GM19467 (cell line): ENCODE data around the gene FAM13A.
"Not testable (repeated sequence)": the region's sequence is repeated elsewhere in the genome, so short reads cannot be mapped to it uniquely, and the experiment has no call there.

Source experiments
- ATAC-seq: cut with Tn5 transposase; IDR thresholded peaks from one replicate; pipeline ENCODE4 v1.9.1; 2021; ENCODE audit warnings: mild to moderate bottlenecking, moderate library complexity; ENCODE audit not compliant: unreplicated experiment

Gene FAM13A

GRCh38 chr4:88964450-88964849 lies 92.5 kb downstream of the FAM13A start:
- no peak for ATAC-seq

GRCh38 chr4:88963817-88964216 lies 93.2 kb downstream of the FAM13A start:
- ATAC-seq: no peak

- ATAC-seq: no peak
These were observed 94.6 kb downstream of the FAM13A start for GRCh38 chr4:88962396-88962795.

- ATAC-seq: no peak
These were observed 96.4 kb downstream of the FAM13A start for GRCh38 chr4:88960576-88960975.

GRCh38 chr4:88958080-88958479 lies 98.9 kb downstream of the FAM13A start:
- no peak for ATAC-seq

- ATAC-seq: no peak
These were observed 99.4 kb downstream of the FAM13A start for GRCh38 chr4:88957570-88957969.

GRCh38 chr4:88955580-88956380 lies 101.2 kb downstream of the FAM13A start:
- ATAC-seq: no peak

GRCh38 chr4:88953400-88953799 lies 103.6 kb downstream of the FAM13A start:
- ATAC-seq: peak; percentile 67

GRCh38 chr4:88952081-88952480 lies 104.9 kb downstream of the FAM13A start:
- ATAC-seq: no peak

GRCh38 chr4:88949605-88950004 lies 107.4 kb downstream of the FAM13A start:
- ATAC-seq: no peak

- ATAC-seq: no peak
These were observed 116.5 kb downstream of the FAM13A start for GRCh38 chr4:88940506-88940905.

GRCh38 chr4:88939697-88940096 lies 117.3 kb downstream of the FAM13A start:
- ATAC-seq: no peak

- no peak for ATAC-seq
These were observed 118.8 kb downstream of the FAM13A start for GRCh38 chr4:88938138-88938537.

- ATAC-seq: no peak
These were observed 119.9 kb downstream of the FAM13A start for GRCh38 chr4:88937081-88937480.

GRCh38 chr4:88933414-88934160 lies 123.4 kb downstream of the FAM13A start:
- no peak for ATAC-seq

GRCh38 chr4:88928852-88929251 lies 128.1 kb downstream of the FAM13A start:
- no peak for ATAC-seq

- no peak for ATAC-seq
These were observed 129.6 kb downstream of the FAM13A start for GRCh38 chr4:88927420-88927819.

- ATAC-seq: no peak
These were observed 137.9 kb downstream of the FAM13A start for GRCh38 chr4:88919056-88919455.

GRCh38 chr4:88913181-88913580 lies 143.8 kb downstream of the FAM13A start:
- not testable (repeated sequence) for ATAC-seq

- no peak for ATAC-seq
These were observed 145.5 kb downstream of the FAM13A start for GRCh38 chr4:88911246-88912212.

- ATAC-seq: no peak
These were observed 146.9 kb downstream of the FAM13A start for GRCh38 chr4:88910101-88910500.
